K562 (cell line): ENCODE results near the gene HEXIM1. TPM values are rescaled to one million over a fixed set of nuclear protein-coding genes. Genes with fewer than 3 reads are reported as not detected.

Source experiments
- KLF1 ChIP-seq: fragments of 450-650 bp; IDR thresholded peaks from 2 replicates; pipeline ENCODE4 v1.6.1; 2016; ENCODE audit warnings: missing genetic modification characterization, missing compliant biosample characterization
- L3MBTL2 ChIP-seq: fragments of 450-650 bp; IDR thresholded peaks from 2 replicates; pipeline ENCODE4 v1.6.1; 2016; ENCODE audit warnings: mild to moderate bottlenecking, moderate library complexity
- SAP30 ChIP-seq: fragments of 200-600 bp; sonication (generic); IDR thresholded peaks from 2 replicates; pipeline ENCODE4 v1.6.1; 2012; ENCODE audit warnings: borderline replicate concordance, low read depth, mild to moderate bottlenecking, moderate library complexity, low read length, control low read depth, inconsistent platforms; ENCODE audit not compliant: insufficient read depth, poor library complexity, severe bottlenecking
- SRSF3 ChIP-seq: fragments of 200-400 bp; formaldehyde crosslinking; IDR thresholded peaks from 2 replicates; pipeline ENCODE4 v1.6.1; 2016; ENCODE audit warnings: mild to moderate bottlenecking, low read length, moderate library complexity; ENCODE audit not compliant: insufficient read depth
- ZEB2 ChIP-seq: fragments of 450-650 bp; IDR thresholded peaks from 2 replicates; pipeline ENCODE4 v1.6.1; 2016
- ZKSCAN3 ChIP-seq: fragments of 250-450 bp; sonication (Bioruptor Pico); IDR thresholded peaks from 2 replicates; pipeline ENCODE4 v1.4.0; 2020
- polyA plus RNA-seq, 8 experiments: library from polyadenylated mRNA; depleted of rRNA in 4 of 8; stranded (reverse) in 5 of 8; unstranded in 3 of 8; fragments of >200 nt; fragmentation: Nextera tagmentation in 2 of 8; fragmentation: Illumina TruSeq in 1 of 8; extraction: Ambion mirVana in 2 of 8; extraction: Trizol in 1 of 8; gene quantifications; 2 replicates each; pipeline versions ENCODE4 v1.2.1 to v1.2.3, GENCODE V29; 2011 to 2014; ENCODE audit warnings: inconsistent platforms in 1 of 8, missing spikeins in 1 of 8
- total RNA-seq, 7 experiments: library from RNA; depleted of rRNA in 6 of 7; stranded (reverse); fragments of >200 nt in 6 of 7; fragmentation: Illumina TruSeq in 2 of 7; extraction: Trizol in 2 of 7; gene quantifications; 2 replicates each; pipeline versions ENCODE4 v1.2.1 to v1.2.3, GENCODE V29; 2011 to 2021; ENCODE audit warnings: low replicate concordance in 1 of 7
- TF ChIP-seq, protein P1 (sequence below): fragments of 200-800 bp; sonication (Bioruptor generic); IDR thresholded peaks from 2 replicates; pipeline ENCODE4 v1.6.1; 2017; ENCODE audit warnings: missing genetic modification characterization, missing compliant biosample characterization
- TF ChIP-seq, protein P2 (sequence below): sonication (generic); formaldehyde crosslinking; IDR thresholded peaks from 2 replicates; pipeline ENCODE4 v1.8.0; 2022; ENCODE audit warnings: missing genetic modification reagents, mild to moderate bottlenecking, borderline replicate concordance

HEXIM1 gene
- total and polyA plus RNA-seq, 9 of the 15 experiments (the other 6 are each of a cell fraction or from before 2014, with no cell fraction given), result 1.4 to 28.3 (median 9.1) TPM

DNA sequence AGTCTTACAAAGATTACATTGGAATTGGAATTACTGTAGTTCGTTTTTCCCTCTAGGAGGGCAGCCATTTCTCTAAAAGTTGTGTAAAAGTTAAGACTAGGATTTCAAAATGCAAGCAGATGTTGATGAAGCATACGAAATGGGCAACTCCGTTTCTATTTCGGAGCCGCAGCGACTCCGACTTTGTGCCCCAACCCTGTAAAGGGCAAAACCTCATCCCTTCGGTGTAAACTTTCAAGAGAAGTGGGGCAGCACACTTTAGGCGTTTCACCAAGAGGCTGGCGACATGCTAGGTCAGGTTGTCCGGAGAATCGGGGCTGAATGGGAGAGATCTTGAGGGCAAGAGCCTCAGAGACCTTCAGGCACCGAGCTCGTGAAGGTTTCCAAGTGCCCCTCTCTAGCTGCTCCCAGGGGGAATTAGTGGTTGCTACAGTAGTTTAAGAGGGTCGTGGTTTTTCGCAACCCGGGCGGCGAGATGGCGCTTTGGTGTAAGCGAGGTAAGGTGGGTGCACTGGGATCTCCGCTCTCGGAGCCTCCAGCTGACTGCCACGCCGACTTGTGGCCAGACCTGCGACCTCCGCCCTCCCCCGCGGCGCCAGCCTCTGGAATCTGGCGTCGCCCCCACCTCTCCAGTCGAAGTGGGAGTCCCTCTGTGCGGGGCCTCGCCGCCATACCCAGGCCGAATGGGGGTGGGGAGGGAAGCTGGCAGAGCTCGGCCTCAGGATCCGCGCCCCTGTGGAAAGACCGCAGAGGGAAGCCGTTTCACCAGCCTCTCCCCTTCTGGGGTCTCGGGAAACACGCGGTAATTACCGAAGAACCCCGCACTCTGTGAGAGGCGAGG, 12.4 kb downstream of the HEXIM1 start (continued):
- TF ChIP-seq KLF1 (tag) (peak; percentile 11; the same call in 1 of the 2 replicates), SAP30 (peak; percentile 40), ZEB2 (peak; percentile 39; the same call in 1 of the 2 replicates), SRSF3 (peak; percentile 95; the same call in 1 of the 2 replicates), ZKSCAN3 (no peak), L3MBTL2 (0 out of 2 replicates have a peak, but pooled peaks have one; percentile 18)
- TF ChIP-seq, protein P1, sequence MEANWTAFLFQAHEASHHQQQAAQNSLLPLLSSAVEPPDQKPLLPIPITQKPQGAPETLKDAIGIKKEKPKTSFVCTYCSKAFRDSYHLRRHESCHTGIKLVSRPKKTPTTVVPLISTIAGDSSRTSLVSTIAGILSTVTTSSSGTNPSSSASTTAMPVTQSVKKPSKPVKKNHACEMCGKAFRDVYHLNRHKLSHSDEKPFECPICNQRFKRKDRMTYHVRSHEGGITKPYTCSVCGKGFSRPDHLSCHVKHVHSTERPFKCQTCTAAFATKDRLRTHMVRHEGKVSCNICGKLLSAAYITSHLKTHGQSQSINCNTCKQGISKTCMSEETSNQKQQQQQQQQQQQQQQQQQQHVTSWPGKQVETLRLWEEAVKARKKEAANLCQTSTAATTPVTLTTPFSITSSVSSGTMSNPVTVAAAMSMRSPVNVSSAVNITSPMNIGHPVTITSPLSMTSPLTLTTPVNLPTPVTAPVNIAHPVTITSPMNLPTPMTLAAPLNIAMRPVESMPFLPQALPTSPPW (CRISPR knock-in tag), result 0 out of 2 replicates have a peak, but pooled peaks have one; percentile 48
- TF ChIP-seq, protein P2, sequence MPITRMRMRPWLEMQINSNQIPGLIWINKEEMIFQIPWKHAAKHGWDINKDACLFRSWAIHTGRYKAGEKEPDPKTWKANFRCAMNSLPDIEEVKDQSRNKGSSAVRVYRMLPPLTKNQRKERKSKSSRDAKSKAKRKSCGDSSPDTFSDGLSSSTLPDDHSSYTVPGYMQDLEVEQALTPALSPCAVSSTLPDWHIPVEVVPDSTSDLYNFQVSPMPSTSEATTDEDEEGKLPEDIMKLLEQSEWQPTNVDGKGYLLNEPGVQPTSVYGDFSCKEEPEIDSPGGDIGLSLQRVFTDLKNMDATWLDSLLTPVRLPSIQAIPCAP (CRISPR knock-in tag), result no peak
